GM19438 (cell line): ENCODE measurements around the gene MDK.

Experiments
- ATAC-seq: cut with Tn5 transposase; IDR thresholded peaks from one replicate; pipeline ENCODE4 v1.9.1; 2021; ENCODE audit warnings: low read depth; ENCODE audit not compliant: unreplicated experiment

MDK gene

GRCh38 chr11:46381048-46381818 is at the start of gene MDK:
Gene MDK, plus strand, starts transcription at chr11:46381669. Its CDS starts 389 bp downstream, at chr11:46382058.
- ATAC-seq, result no peak

GRCh38 chr11:46332093-46332567 is 49.3 kb upstream of the MDK start:
- ATAC-seq, result no peak

- ATAC-seq, result no peak
Observed at GRCh38 chr11:46332568-46333393, 48.7 kb upstream of the MDK start.

GRCh38 chr11:46333394-46333947 is 48.0 kb upstream of the MDK start:
- no peak for ATAC-seq

GRCh38 chr11:46334211-46334610 is 47.3 kb upstream of the MDK start:
- no peak for ATAC-seq

- ATAC-seq, result no peak
Observed at GRCh38 chr11:46335271-46335670, 46.2 kb upstream of the MDK start.

GRCh38 chr11:46335890-46336562 is 45.4 kb upstream of the MDK start:
- no peak for ATAC-seq

- no peak for ATAC-seq
Observed at GRCh38 chr11:46336563-46337180, 44.8 kb upstream of the MDK start.

GRCh38 chr11:46337626-46338345 is 43.7 kb upstream of the MDK start:
- no peak for ATAC-seq

GRCh38 chr11:46338636-46338987 is 42.9 kb upstream of the MDK start:
- no peak for ATAC-seq

GRCh38 chr11:46338988-46339666 is 42.3 kb upstream of the MDK start:
- ATAC-seq, result no peak

- no peak for ATAC-seq
Observed at GRCh38 chr11:46339816-46340215, 41.7 kb upstream of the MDK start.

GRCh38 chr11:46341454-46341853 is 40.0 kb upstream of the MDK start:
- ATAC-seq, result no peak

- no peak for ATAC-seq
Observed at GRCh38 chr11:46342239-46342638, 39.2 kb upstream of the MDK start.

- no peak for ATAC-seq
Observed at GRCh38 chr11:46343520-46343919, 37.9 kb upstream of the MDK start.

GRCh38 chr11:46345131-46345597 is 36.3 kb upstream of the MDK start:
- no peak for ATAC-seq

- no peak for ATAC-seq
Observed at GRCh38 chr11:46345881-46346484, 35.5 kb upstream of the MDK start.

- ATAC-seq, result peak; percentile 43
Observed at GRCh38 chr11:46346886-46347636, 34.4 kb upstream of the MDK start, which contains the start of gene DGKZ. Gene DGKZ, plus strand, starts transcription at chr11:46347463. Its CDS starts 197 bp downstream, at chr11:46347660.
